HepG2 (cell line): ENCODE measurements around the gene PLCB2. TPM values are rescaled to one million over a fixed set of nuclear protein-coding genes. Genes with fewer than 3 reads are reported as not detected.

Experiments used
- CBFB ChIP-seq: sonication (generic); formaldehyde crosslinking; IDR thresholded peaks from 2 replicates; pipeline ENCODE4 v1.4.0; 2020; ENCODE audit warnings: missing genetic modification reagents
- CCAR2 ChIP-seq: fragments of 200-400 bp; formaldehyde crosslinking; optimal IDR thresholded peaks from 2 replicates; pipeline ENCODE3; 2018; ENCODE audit warnings: low read depth, mild to moderate bottlenecking, low read length, moderate library complexity
- ESRRA ChIP-seq: sonication (generic); formaldehyde crosslinking; IDR thresholded peaks from 2 replicates; pipeline ENCODE4 v1.5.1; 2020; ENCODE audit warnings: mild to moderate bottlenecking, low read depth, missing genetic modification reagents
- GLI4 ChIP-seq: sonication (generic); formaldehyde crosslinking; IDR thresholded peaks from 2 replicates; pipeline ENCODE4 v1.5.1; 2020; ENCODE audit warnings: missing genetic modification reagents, mild to moderate bottlenecking, moderate library complexity, borderline replicate concordance
- HHEX ChIP-seq: IDR thresholded peaks from 2 replicates; pipeline ENCODE4 v1.6.1; 2016; ENCODE audit warnings: control low read depth
- HNRNPH1 ChIP-seq: fragments of 200-400 bp; formaldehyde crosslinking; optimal IDR thresholded peaks from 2 replicates; pipeline ENCODE3; 2017; ENCODE audit warnings: mild to moderate bottlenecking, low read depth, low read length
- MAFF ChIP-seq: IDR thresholded peaks from 2 replicates; pipeline ENCODE4 v1.6.1; 2011; ENCODE audit warnings: low read depth, low read length, improper control_type of control experiment
- MIER2 ChIP-seq: IDR thresholded peaks from 2 replicates; pipeline ENCODE4 v1.6.1; 2016; ENCODE audit warnings: missing biosample characterization, missing genetic modification reagents
- NFE2 ChIP-seq: sonication (generic); formaldehyde crosslinking; IDR thresholded peaks from 2 replicates; pipeline ENCODE4 v1.4.0; 2020; ENCODE audit warnings: missing genetic modification reagents
- PHB2 ChIP-seq: fragments of 450-650 bp; IDR thresholded peaks from 2 replicates; pipeline ENCODE4 v1.6.1; 2018; ENCODE audit not compliant: partially characterized antibody
- PLRG1 ChIP-seq: fragments of 450-650 bp; conservative IDR thresholded peaks from 2 replicates; pipeline ENCODE4 v1.6.1; 2016
- RFX5 ChIP-seq: IDR thresholded peaks from 2 replicates; pipeline ENCODE4 v1.6.1; 2011; ENCODE audit warnings: low read depth, low read length, improper control_type of control experiment
- SMAD9 ChIP-seq: sonication (generic); formaldehyde crosslinking; IDR thresholded peaks from 2 replicates; pipeline ENCODE4 v1.5.1; 2020; ENCODE audit warnings: mild to moderate bottlenecking, missing genetic modification reagents
- YY1 ChIP-seq: IDR thresholded peaks from 2 replicates; pipeline ENCODE4 v1.6.1; 2011; ENCODE audit warnings: low read length, low read depth, moderate library complexity, mild to moderate bottlenecking; ENCODE audit not compliant: insufficient read depth, insufficient replicate concordance
- ZC3H4 ChIP-seq: sonication (generic); formaldehyde crosslinking; IDR thresholded peaks from 2 replicates; pipeline ENCODE4 v1.4.0; 2020; ENCODE audit warnings: missing genetic modification reagents, borderline replicate concordance
- ZNF318 ChIP-seq: sonication (generic); formaldehyde crosslinking; IDR thresholded peaks from 2 replicates; pipeline ENCODE4 v1.4.0; 2020; ENCODE audit warnings: mild to moderate bottlenecking, missing genetic modification reagents
- ZNF343 ChIP-seq: sonication (generic); formaldehyde crosslinking; IDR thresholded peaks from 2 replicates; pipeline ENCODE4 v1.4.0; 2020; ENCODE audit warnings: mild to moderate bottlenecking, missing genetic modification reagents
- ZNF569 ChIP-seq: sonication (generic); formaldehyde crosslinking; IDR thresholded peaks from 2 replicates; pipeline ENCODE4 v1.5.0; 2020; ENCODE audit warnings: mild to moderate bottlenecking, missing genetic modification reagents, moderate library complexity, borderline replicate concordance
- ZNF605 ChIP-seq: sonication (generic); formaldehyde crosslinking; IDR thresholded peaks from 2 replicates; pipeline ENCODE4 v1.8.0; 2022; ENCODE audit warnings: mild to moderate bottlenecking, missing genetic modification reagents
- ZNF616 ChIP-seq: sonication (generic); formaldehyde crosslinking; IDR thresholded peaks from 2 replicates; pipeline ENCODE4 v1.5.0; 2020; ENCODE audit warnings: low read depth, mild to moderate bottlenecking, missing genetic modification reagents
- ZNF724P ChIP-seq: sonication (generic); formaldehyde crosslinking; IDR thresholded peaks from 2 replicates; pipeline ENCODE4 v1.8.0; 2022; ENCODE audit warnings: missing genetic modification reagents, borderline replicate concordance
- ZNF761 ChIP-seq: sonication (generic); formaldehyde crosslinking; conservative IDR thresholded peaks from 2 replicates; pipeline ENCODE4 v1.4.0; 2020; ENCODE audit warnings: mild to moderate bottlenecking, missing genetic modification reagents
- ZNF883 ChIP-seq: sonication (generic); formaldehyde crosslinking; IDR thresholded peaks from 2 replicates; pipeline ENCODE4 v1.5.1; 2020; ENCODE audit warnings: mild to moderate bottlenecking, missing genetic modification reagents; ENCODE audit errors: not compliant biosample characterization
- polyA plus RNA-seq, 8 experiments: library from polyadenylated mRNA; depleted of rRNA in 3 of 8; stranded (reverse) in 7 of 8; unstranded in 1 of 8; fragments of >200 nt; fragmentation: Illumina TruSeq in 4 of 8; extraction: Trizol in 4 of 8; gene quantifications; 2 replicates each; pipeline versions ENCODE4 v1.2.1 to v1.2.3, GENCODE V29; 2011 to 2016; ENCODE audit warnings: low read depth in 4 of 8, missing spikeins in 1 of 8, mixed read lengths in 1 of 8; ENCODE audit not compliant: insufficient read depth in 1 of 8
- total RNA-seq, 5 experiments: library from RNA; depleted of rRNA; stranded (reverse); fragments of >200 nt; fragmentation: Illumina TruSeq; extraction: Trizol; gene quantifications; 2 replicates each; pipeline ENCODE4 v1.2.3, GENCODE V29; 2016; ENCODE audit warnings: low read depth in 1 of 5
- TF ChIP-seq, protein P1 (sequence below): sonication (generic); formaldehyde crosslinking; IDR thresholded peaks from 2 replicates; pipeline ENCODE4 v1.4.0; 2020; ENCODE audit warnings: missing genetic modification reagents

Gene PLCB2
- total and polyA plus RNA-seq, 2 of the 13 experiments (the other 11 are each of a cell fraction or from before 2014, with no cell fraction given), result 0.11 TPM; not detected in 1

- no peak for TF ChIP-seq ZNF883 (CRISPR knock-in tag)
- TF ChIP-seq HNRNPH1, result no peak
- no peak; the same call in 1 of the 2 replicates for TF ChIP-seq ZNF616 (CRISPR knock-in tag)
- TF ChIP-seq MIER2, result peak; percentile 32; the same call in 1 of the 2 replicates
- TF ChIP-seq, protein P1, sequence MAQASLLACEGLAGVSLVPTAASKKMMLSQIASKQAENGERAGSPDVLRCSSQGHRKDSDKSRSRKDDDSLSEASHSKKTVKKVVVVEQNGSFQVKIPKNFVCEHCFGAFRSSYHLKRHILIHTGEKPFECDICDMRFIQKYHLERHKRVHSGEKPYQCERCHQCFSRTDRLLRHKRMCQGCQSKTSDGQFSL, result peak; percentile 86
- TF ChIP-seq ZNF569 (CRISPR knock-in tag), result no peak
- TF ChIP-seq ZNF318, result no peak
- TF ChIP-seq PLRG1, result no peak
- peak; percentile 65 for TF ChIP-seq YY1
- TF ChIP-seq GLI4, result no peak
- no peak for TF ChIP-seq ZNF724P (CRISPR knock-in tag)
- TF ChIP-seq SMAD9, result no peak
- TF ChIP-seq CBFB (CRISPR knock-in tag), result 0 out of 2 replicates have a peak, but pooled peaks have one; percentile 35
- TF ChIP-seq MAFF, result no peak
- no peak for TF ChIP-seq ZNF761
- TF ChIP-seq RFX5, result no peak
- TF ChIP-seq ZC3H4 (CRISPR knock-in tag), result no peak
- TF ChIP-seq ZNF343 (CRISPR knock-in tag), result peak; percentile 32; the same call in 1 of the 2 replicates
- peak; percentile 44; the same call in 1 of the 2 replicates for TF ChIP-seq ZNF605
- peak; percentile 20; the same call in 1 of the 2 replicates for TF ChIP-seq ESRRA (CRISPR knock-in tag)
- peak; percentile 40 for TF ChIP-seq CCAR2
- TF ChIP-seq PHB2, result no peak
- TF ChIP-seq NFE2 (CRISPR knock-in tag), result no peak
- TF ChIP-seq HHEX (CRISPR knock-in tag), result no peak
These were observed 15.7 kb upstream of the PLCB2 start, which contains the start of gene INAFM2 (continued) for GRCh38 chr15:40323239-40323952.
